ENCODE results near the gene CAMTA1.

Gene CAMTA1

GRCh38 chr1:7388488-7389185, 603.4 kb downstream of the CAMTA1 start:
- in situ Hi-C loops (cut with MboI; ENCODE audit: low sequenced_read_pairs), result no loop called here

GRCh38 chr1:7389201-7389905, 604.1 kb downstream of the CAMTA1 start:
- in situ Hi-C loops (cut with MboI; ENCODE audit: low sequenced_read_pairs), result no loop called here

- in situ Hi-C loops (cut with MboI; ENCODE audit: low sequenced_read_pairs), result no loop called here
Measured at GRCh38 chr1:7389906-7390603, 604.8 kb downstream of the CAMTA1 start.

- in situ Hi-C loops (cut with MboI; ENCODE audit: low sequenced_read_pairs), result no loop called here
Measured at GRCh38 chr1:7390604-7391000, 605.3 kb downstream of the CAMTA1 start.

GRCh38 chr1:7393136-7393535, 607.9 kb downstream of the CAMTA1 start:
- in situ Hi-C loops (cut with MboI; ENCODE audit: low sequenced_read_pairs), result no loop called here

- in situ Hi-C loops (cut with MboI; ENCODE audit: low sequenced_read_pairs), result no loop called here
Measured at GRCh38 chr1:7395251-7395650, 610.0 kb downstream of the CAMTA1 start.

- in situ Hi-C loops (cut with MboI; ENCODE audit: low sequenced_read_pairs), result no loop called here
Measured at GRCh38 chr1:7398982-7399381, 613.7 kb downstream of the CAMTA1 start.

GRCh38 chr1:7399514-7400125, 614.4 kb downstream of the CAMTA1 start:
- in situ Hi-C loops (cut with MboI; ENCODE audit: low sequenced_read_pairs), result no loop called here

GRCh38 chr1:7400566-7400965, 615.3 kb downstream of the CAMTA1 start:
- in situ Hi-C loops (cut with MboI; ENCODE audit: low sequenced_read_pairs), result no loop called here

GRCh38 chr1:7401814-7402547, 616.7 kb downstream of the CAMTA1 start:
- in situ Hi-C loops (cut with MboI; ENCODE audit: low sequenced_read_pairs), result no loop called here

- in situ Hi-C loops (cut with MboI; ENCODE audit: low sequenced_read_pairs), result no loop called here
Measured at GRCh38 chr1:7402548-7402850, 617.2 kb downstream of the CAMTA1 start.

- in situ Hi-C loops (cut with MboI; ENCODE audit: low sequenced_read_pairs), result no loop called here
Measured at GRCh38 chr1:7403265-7404045, 618.2 kb downstream of the CAMTA1 start.

GRCh38 chr1:7404046-7404742, 618.9 kb downstream of the CAMTA1 start:
- in situ Hi-C loops (cut with MboI; ENCODE audit: low sequenced_read_pairs), result no loop called here

- in situ Hi-C loops (cut with MboI; ENCODE audit: low sequenced_read_pairs), result no loop called here
Measured at GRCh38 chr1:7405844-7406500, 620.7 kb downstream of the CAMTA1 start.

GRCh38 chr1:7406641-7407543, 621.6 kb downstream of the CAMTA1 start:
- in situ Hi-C loops (cut with MboI; ENCODE audit: low sequenced_read_pairs), result no loop called here

GRCh38 chr1:7407544-7407895, 622.3 kb downstream of the CAMTA1 start:
- in situ Hi-C loops (cut with MboI; ENCODE audit: low sequenced_read_pairs), result no loop called here

GRCh38 chr1:7407980-7408770, 622.9 kb downstream of the CAMTA1 start:
- in situ Hi-C loops (cut with MboI; ENCODE audit: low sequenced_read_pairs), result no loop called here

Data from HL-60/S4 treated with retinoic acid at 250 ng/mL for 4 days and 3 days (cell line).